GM18520 (cell line): ENCODE measurements around the gene CENPF.
A peak's percentile ranks its signal among the peaks of the same experiment; 100 is the strongest.
"Not testable (repeated sequence)": the region's sequence is repeated elsewhere in the genome, so short reads cannot be mapped to it uniquely, and the experiment has no call there.

Source experiments
- ATAC-seq: cut with Tn5 transposase; IDR thresholded peaks from one replicate; pipeline ENCODE4 v1.9.1; 2021; ENCODE audit not compliant: unreplicated experiment

Gene CENPF

GRCh38 chr1:214602764-214603657 lies at the start of gene CENPF:
TSS of gene CENPF (plus strand) at chr1:214603195. CDS start at chr1:214613755, 10,560 bp downstream.
- peak; percentile 100 for ATAC-seq

- ATAC-seq, result no peak
These were observed 44.9 kb upstream of the CENPF start for GRCh38 chr1:214557952-214558735.

- ATAC-seq, result no peak
These were observed 39.1 kb upstream of the CENPF start for GRCh38 chr1:214563881-214564280.

GRCh38 chr1:214565310-214565709 lies 37.7 kb upstream of the CENPF start:
- no peak for ATAC-seq

- ATAC-seq, result no peak
These were observed 36.6 kb upstream of the CENPF start for GRCh38 chr1:214566158-214567104.

- ATAC-seq, result no peak
These were observed 35.5 kb upstream of the CENPF start for GRCh38 chr1:214567481-214567980.

GRCh38 chr1:214568328-214568727 lies 34.7 kb upstream of the CENPF start:
- no peak for ATAC-seq

- no peak for ATAC-seq
These were observed 33.5 kb upstream of the CENPF start for GRCh38 chr1:214569357-214570004.

GRCh38 chr1:214570442-214570841 lies 32.6 kb upstream of the CENPF start:
- ATAC-seq, result no peak

- ATAC-seq, result no peak
These were observed 31.7 kb upstream of the CENPF start for GRCh38 chr1:214571281-214571680.

- no peak for ATAC-seq
These were observed 29.3 kb upstream of the CENPF start for GRCh38 chr1:214573386-214574318.

- no peak for ATAC-seq
These were observed 28.2 kb upstream of the CENPF start for GRCh38 chr1:214574598-214575411.

- ATAC-seq, result not testable (repeated sequence)
These were observed 26.9 kb upstream of the CENPF start for GRCh38 chr1:214576120-214576519.

- no peak for ATAC-seq
These were observed 23.8 kb upstream of the CENPF start for GRCh38 chr1:214579183-214579582.

GRCh38 chr1:214581785-214582184 lies 21.2 kb upstream of the CENPF start:
- no peak for ATAC-seq

GRCh38 chr1:214582289-214582891 lies 20.6 kb upstream of the CENPF start:
- ATAC-seq, result no peak

GRCh38 chr1:214583113-214583512 lies 19.9 kb upstream of the CENPF start:
- ATAC-seq, result no peak
